Measurements from ENCODE around the gene EXOC1.
"Not testable (repeated sequence)": the region's sequence is repeated elsewhere in the genome, so short reads cannot be mapped to it uniquely, and the experiment has no call there.

The EXOC1 gene, protein sequence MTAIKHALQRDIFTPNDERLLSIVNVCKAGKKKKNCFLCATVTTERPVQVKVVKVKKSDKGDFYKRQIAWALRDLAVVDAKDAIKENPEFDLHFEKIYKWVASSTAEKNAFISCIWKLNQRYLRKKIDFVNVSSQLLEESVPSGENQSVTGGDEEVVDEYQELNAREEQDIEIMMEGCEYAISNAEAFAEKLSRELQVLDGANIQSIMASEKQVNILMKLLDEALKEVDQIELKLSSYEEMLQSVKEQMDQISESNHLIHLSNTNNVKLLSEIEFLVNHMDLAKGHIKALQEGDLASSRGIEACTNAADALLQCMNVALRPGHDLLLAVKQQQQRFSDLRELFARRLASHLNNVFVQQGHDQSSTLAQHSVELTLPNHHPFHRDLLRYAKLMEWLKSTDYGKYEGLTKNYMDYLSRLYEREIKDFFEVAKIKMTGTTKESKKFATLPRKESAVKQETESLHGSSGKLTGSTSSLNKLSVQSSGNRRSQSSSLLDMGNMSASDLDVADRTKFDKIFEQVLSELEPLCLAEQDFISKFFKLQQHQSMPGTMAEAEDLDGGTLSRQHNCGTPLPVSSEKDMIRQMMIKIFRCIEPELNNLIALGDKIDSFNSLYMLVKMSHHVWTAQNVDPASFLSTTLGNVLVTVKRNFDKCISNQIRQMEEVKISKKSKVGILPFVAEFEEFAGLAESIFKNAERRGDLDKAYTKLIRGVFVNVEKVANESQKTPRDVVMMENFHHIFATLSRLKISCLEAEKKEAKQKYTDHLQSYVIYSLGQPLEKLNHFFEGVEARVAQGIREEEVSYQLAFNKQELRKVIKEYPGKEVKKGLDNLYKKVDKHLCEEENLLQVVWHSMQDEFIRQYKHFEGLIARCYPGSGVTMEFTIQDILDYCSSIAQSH

GRCh38 chr4:55853484-55854046, at the start of gene EXOC1:
Gene EXOC1 (plus strand): TSS chr4:55853648. CDS start chr4:55858324, 4,676 bp downstream.
- DNase-seq: peak; percentile 95

- DNase-seq: no peak
These were observed 45.9 kb upstream of the EXOC1 start for GRCh38 chr4:55807556-55807955.

DNA sequence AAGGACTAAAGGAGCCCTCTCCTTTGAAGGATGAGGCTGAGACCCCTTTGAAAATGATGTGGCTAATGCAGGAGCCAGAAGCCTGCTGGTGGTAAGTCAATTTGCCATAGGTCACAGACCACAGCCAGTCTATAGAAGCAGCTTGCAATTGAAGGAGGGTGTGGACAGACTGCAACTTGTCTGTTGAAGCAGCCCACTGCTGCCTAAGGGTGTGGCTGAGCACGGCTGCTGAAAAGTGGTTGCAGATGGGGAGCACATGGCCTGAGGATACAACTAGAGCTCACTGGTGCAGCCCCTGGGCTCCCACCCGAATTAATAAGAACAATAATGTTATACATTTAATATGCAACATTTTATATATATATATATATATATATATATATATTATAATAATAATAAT, 45.3 kb upstream of the EXOC1 start:
- no peak for DNase-seq

DNA sequence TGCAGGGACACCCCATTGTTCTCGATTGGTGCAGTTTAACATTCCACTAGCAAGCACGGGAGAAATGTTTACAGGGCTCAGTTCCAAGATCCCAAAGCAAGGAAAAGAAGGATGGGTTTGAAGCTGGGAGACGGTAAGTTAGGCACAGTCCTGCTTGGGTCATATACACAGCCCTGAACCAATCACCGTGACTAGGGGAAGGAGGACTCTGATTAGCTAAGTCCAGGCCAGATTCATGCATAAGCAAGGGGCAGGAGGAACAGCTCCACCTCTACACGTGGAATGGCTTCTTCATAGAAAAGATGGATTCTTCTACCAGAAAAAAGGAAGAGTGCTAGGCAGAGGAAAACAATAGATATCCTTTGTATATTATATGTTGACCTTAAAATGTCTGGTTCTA, 44.8 kb upstream of the EXOC1 start:
- no peak for DNase-seq

DNA sequence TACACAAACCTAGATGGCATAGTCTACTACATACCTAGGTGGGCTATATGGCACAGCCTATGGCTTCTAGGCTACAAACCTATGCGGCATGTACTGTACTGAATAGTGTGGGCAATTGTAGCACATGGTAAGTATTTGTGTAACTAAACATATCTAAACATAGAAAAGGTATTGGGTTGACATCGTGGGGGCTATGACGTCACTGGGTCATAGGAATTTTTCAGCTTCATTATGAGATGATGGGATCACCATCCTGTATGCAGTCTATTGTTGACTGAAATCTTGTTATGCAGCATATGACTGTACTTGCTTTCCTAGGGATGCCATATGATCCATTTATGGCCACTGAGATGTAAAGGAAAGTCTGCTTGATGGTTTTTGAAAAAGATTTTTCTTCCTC, 35.8 kb upstream of the EXOC1 start:
- DNase-seq: no peak

DNA sequence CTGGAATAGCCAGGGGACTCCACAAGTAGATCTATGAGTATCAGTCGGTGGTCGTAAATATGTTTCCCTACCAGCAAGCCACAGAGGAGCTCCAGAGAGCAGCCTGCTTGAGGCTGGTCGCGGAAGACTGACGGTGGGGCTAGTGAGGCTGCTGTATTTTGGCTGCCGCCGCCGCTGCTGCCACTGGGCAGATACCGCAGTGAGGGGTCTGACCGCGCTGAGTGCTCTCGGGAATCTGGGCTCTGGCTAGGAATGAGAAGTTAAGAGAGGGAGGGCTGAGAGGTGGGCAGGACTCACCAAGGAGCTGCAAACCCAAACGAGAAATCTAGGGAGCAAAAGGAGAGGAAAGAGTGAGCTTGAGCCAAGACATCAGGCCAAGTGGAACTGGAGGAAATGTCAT, 33.8 kb upstream of the EXOC1 start, which contains the start of gene EXOC1L:
TSS of gene EXOC1L (plus strand) at position 157 of the 400 bp plus-strand sequence. CDS start at position 394, 237 bp downstream.
- DNase-seq: no peak

DNA sequence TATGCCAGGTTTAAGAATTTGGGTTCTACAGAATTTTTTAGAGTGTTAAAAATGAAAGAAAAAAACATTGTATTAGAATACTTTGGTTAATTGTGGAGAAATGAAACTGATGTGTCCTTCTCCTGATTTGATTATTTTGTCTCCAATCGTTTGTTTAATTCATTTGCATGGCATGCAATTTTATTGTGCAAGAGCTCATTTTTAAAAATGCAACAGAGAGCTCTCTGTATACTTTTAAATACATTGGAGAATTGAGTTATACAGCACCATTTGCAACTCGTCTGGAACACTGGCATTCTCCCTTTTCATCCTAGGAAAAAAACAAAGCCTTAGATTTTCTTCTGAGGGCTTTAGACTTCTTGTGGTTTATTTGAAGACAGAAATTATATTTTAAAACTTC, 33.2 kb upstream of the EXOC1 start:
- DNase-seq: no peak

DNA sequence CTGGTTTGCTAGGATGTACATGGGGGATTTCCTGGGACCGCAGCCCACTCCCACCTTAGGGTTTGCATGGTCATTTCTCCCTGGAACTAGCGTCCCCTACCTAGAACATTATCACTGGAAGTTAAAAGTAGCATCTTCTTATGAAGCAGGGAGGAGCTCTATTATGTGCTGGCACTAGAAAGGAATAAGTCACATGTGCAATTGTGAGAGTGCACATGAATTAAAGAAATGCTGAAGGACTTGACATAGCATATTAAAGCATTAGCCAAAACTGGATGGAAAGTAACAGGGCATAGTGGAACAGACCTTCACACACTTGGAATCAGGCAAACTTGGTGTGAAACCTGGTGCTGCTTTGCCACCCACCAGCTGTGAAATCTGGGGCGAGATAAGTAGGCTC, 31.1 kb upstream of the EXOC1 start:
- no peak for DNase-seq

DNA sequence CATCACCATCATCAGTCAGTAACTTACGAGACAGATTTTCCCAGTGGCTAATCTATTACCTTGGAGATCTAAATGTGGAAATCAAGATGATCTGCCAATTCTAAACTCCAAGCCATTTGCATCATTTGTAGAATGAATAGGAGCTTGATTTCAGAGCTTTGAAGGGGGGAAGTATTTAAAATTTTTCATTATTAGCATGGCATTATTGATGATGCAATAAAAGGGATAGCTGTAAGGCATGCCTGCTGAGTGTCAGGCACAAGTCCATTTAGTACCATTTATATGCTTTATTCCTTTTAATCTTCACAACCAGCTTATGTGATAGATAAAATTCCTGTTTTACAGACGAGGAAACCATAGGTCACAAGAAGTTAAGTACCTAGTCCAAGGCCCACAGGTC, 28.6 kb upstream of the EXOC1 start:
- no peak for DNase-seq

- no peak for DNase-seq
These were observed 26.5 kb upstream of the EXOC1 start for GRCh38 chr4:55826986-55827385.

DNA sequence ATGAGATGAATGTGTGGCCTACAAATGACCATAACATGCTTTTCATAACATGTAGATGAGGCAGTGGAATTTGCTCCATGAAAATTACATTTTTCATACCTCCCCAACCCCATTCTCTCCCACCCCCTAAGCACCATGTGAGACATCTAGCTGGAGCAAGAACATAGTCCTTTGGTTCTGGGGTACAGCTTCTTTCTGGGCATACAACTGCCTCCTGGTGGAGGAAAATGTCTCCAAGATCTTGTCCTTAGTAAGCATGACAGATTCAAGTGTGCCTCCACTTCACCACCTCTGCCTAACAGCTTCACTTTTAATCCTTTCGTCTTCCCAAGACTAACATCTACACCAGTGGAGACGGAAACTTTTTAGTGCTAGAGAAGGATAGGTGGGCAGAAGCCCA, 25.9 kb upstream of the EXOC1 start:
- DNase-seq: no peak

DNA sequence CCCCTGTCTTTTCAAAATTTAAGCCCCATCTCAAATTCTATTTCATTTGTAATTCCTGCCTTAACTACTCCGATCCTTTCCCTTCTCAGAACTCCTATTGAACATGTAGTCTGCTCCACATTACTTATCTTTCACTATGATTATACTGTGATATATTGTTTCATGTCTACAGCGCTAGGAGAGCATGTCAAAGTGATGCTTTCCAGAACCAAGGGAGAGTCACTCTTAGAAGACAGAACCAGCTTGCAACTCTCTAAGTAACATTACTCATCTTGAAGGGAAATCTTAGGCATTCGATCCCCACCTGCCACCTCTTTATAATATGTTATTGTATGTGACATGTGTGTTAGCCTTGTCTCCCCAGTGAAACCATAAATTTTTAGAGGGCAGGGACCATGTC, 23.4 kb upstream of the EXOC1 start:
- no peak for DNase-seq

GRCh38 chr4:55830716-55831115, 22.7 kb upstream of the EXOC1 start:
- DNase-seq: no peak

GRCh38 chr4:55834086-55834795, 19.2 kb upstream of the EXOC1 start:
- DNase-seq: no peak

GRCh38 chr4:55837903-55838302, 15.5 kb upstream of the EXOC1 start:
- no peak for DNase-seq

- no peak for DNase-seq
These were observed 15.1 kb upstream of the EXOC1 start for GRCh38 chr4:55838356-55838755.

GRCh38 chr4:55838952-55839351, 14.5 kb upstream of the EXOC1 start:
- no peak for DNase-seq

- no peak for DNase-seq
These were observed 12.5 kb upstream of the EXOC1 start for GRCh38 chr4:55840956-55841355.

DNA sequence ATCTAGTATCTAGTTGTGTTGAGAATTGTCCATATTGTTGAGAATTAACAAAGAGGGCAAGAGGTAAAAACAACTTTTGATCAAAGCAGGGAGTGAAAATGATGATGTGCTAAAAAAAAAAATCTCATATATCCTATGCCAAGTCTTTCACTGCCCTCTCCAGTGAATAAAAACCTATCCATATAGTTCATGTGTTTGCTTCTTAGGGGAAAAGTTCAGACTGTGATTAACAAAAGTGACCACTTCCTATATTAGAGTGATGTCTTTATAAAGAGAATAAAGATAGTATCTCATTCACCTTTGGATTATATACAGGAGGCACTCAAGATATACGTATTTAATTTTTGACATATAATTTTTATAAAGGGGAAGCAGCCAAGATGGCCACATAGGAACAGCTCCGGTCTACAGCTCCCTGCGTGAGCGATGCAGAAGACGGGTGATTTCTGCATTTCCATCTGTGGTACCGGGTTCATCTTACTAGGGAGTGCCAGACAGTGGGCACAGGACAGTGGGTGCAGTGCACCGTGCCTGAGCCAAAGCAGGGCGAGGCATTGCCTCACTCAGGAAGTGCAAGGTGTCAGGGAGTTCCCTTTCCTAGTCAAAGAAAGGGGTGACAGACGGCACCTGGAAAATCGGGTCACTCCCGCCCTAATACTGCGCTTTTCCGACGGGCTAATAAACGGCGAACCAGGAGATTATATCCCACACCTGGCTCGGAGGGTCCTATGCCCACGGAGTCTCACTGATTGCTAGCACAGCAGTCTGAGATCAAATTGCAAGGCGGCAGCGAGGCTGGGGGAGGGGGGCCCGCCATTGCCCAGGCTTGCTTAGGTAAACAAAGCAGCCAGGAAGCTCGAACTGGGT, 11.8 kb upstream of the EXOC1 start:
- DNase-seq: not testable (repeated sequence)

DNA sequence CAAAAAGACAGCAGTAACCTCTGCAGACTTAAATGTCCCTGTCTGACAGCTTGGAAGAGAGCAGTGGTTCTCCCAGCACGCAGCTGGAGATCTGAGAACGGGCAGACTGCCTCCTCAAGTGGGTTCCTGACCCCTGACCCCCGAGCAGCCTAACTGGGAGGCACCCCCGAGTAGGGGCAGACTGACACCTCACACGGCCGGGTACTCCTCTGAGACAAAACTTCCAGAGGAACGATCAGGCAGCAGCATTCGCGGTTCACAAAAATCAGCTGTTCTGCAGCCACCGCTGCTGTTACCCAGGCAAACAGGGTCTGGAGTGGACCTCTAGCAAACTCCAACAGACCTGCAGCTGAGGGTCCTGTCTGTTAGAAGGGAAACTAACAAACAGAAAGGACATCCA, 11.1 kb upstream of the EXOC1 start:
- DNase-seq: not testable (repeated sequence)

- no peak for DNase-seq
These were observed 3.7 kb upstream of the EXOC1 start for GRCh38 chr4:55849724-55850123.

- DNase-seq: peak; percentile 20
These were observed 1.6 kb upstream of the EXOC1 start for GRCh38 chr4:55851885-55852284.
